GM19324 (cell line): ENCODE data around the gene CDH23.

ENCODE experiments used
- ATAC-seq: cut with Tn5 transposase; IDR thresholded peaks from one replicate; pipeline ENCODE4 v1.9.1; 2021; ENCODE audit warnings: mild to moderate bottlenecking, moderate library complexity; ENCODE audit not compliant: unreplicated experiment, low FRiP score

Gene CDH23

DNA sequence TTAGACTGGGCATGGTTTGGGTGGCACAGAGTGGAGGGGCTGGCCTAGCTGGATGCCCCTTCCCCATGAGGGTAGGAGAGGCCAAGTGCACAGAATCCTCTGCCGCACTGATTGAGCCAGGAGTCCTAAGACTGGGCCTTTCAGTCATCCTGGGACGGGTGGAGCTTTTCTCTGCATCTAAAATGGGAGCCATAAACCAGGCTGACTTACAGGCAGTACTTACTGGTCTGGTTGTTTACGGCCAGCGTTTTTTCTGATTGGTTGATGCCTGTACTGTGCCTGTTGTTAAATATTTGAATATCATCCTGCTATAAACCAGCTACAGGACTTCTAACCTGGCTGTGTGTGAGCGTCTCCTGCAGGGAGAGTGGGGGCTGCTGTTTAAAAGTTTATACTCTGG lies 107.8 kb downstream of the CDH23 start:
- no peak for ATAC-seq

DNA sequence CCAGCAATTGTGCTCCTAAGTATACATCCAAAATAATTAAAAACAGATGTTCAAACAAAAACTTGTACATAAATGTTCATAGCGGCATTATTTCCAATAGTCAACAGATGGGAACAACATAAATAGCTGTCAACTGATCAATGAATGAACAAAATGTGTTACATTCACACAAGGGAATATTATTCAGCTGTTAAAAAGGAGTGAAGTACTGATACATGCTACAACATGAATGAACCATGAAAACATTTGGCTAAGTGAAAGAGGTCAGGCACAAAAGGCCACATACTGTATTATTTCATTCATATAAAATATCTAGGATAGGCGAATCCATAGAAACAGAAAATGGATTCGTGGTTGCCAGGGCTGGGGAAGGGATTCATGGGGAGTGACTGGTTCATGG lies 109.1 kb downstream of the CDH23 start:
- ATAC-seq, result no peak

GRCh38 chr10:71509444-71509843 lies 112.7 kb downstream of the CDH23 start:
- no peak for ATAC-seq

- no peak for ATAC-seq
Measured at GRCh38 chr10:71511206-71511605, 114.5 kb downstream of the CDH23 start.

- ATAC-seq, result no peak
Measured at GRCh38 chr10:71512312-71512711, 115.6 kb downstream of the CDH23 start.

DNA sequence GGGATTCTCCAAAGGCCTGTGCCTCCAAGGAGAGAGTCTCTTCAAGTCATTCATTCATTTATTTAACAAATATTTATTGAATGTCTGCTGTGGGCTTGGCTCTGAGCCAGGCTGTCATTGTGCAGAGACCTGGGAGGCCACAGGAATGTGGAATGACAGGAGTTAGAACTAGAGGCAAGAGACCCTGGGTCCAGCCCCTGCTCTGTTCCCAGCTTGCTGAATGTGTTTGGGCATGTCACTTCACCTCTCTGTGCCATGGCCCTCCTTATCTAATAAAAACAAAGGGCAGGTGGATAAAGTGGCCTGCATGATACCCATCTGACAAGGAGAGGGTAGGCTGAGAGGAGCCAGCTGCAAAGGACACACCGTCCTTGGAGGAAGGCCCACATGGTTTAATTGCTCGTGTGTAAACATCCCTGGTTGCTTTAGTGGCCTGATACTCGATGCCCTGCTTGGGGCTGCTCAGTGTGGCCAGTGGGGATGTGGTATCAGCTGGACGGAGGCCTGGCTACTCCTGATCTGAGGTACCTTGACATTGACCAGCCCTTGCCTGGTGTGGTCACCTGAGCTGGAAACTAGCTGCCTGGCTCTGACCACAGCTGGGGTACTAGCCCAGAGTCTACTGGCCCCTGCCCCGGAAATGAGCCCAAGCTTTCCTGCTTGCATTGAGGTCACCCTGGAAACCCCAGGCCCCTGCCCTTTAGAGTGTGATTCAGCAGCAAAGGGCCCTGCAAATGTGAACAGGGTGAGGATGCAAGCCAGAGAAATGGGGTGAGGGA lies 116.2 kb downstream of the CDH23 start:
- ATAC-seq, result no peak

- no peak for ATAC-seq
Measured at GRCh38 chr10:71513540-71513853, 116.8 kb downstream of the CDH23 start.

- ATAC-seq, result no peak
Measured at GRCh38 chr10:71513936-71514335, 117.2 kb downstream of the CDH23 start.

DNA sequence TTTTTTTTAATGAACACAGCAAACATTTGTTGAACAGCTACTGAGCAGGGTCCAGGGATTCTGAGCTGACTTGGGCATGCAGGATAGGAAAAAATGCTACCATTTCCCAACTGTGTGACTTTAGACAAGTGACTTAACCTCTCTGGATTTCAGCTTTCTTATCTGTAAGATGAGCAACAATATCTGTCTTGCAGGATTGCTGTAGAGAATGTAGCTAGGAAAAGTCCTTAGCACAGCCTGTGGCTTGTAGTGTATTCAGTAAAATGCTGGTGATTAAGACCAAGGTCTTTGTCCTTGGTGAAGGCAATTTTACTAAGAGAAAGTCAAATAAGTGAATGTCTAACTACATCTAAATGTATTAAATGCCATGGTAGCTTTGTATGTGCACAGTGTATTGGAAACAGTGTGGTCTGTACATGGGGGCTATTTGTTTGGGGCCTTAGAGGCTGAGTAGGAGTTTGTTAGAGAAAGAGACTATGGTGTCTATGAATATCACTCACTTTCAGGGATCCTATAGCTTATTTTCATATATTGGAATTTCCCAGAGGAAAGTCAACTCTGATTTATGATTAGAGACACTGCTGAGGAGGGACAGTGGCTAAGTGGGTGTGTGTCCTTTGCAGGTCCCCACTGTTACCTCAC lies 118.9 kb downstream of the CDH23 start:
- ATAC-seq, result no peak

DNA sequence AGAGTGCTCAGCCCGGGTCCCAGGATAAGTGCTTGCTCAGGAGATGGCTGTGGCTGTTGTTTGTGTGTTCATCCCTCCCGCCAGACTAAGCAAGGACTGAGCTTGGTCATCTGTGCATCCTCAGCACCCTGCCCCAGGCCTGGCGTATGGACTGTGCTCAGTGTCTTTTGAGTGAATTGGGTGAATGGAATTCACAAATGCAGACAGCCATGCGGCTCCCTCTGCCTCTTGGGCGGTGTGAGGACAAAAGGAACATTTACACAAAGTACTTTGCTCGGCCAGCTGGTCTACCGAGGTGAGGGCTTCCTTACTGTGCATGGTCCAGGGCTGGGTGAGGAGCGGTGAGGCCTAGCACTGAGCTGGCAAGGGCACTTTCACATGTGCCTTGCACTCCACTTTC lies 120.2 kb downstream of the CDH23 start:
- ATAC-seq, result no peak

DNA sequence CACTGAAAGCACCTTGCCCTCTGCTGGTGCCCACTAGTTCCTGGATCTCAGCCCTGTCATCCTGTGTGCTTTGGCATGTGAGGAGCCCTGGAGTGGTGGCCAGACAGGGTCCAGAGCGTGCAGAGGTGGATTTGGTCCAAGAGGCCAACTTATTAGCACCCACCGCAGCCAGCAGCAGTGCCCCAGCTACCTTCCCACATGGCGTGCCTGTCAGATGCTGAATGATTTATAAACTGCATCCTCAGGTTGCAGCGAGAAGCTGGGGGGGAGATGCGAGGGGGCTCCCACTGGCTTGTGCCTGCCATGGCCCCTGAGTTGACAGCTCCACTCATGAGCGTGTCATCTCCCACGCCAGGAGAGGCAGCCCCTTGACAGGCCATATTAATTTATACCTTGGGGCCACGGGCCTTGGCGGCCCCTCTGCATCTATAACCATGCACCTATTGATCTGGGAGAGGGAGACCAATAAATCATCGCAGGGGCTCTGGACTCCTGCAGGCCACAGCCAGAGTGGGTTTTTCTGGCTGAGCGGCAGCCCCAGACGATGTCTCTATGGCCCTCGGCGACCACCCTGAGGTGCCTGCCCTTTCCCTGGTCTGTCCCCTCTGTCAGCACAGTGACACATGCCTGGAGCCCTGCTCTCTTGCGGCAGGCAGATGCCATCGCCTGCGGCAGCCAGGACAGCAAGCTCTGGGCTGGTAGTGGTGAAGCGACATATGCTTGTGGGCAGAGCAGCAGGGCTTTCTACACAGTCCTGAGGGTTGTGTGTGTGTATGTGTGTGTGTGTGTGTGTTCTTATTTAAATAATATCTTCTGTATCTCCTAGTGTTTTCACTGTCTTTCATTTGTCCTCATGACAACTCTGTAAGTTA lies 120.8 kb downstream of the CDH23 start:
- no peak for ATAC-seq

DNA sequence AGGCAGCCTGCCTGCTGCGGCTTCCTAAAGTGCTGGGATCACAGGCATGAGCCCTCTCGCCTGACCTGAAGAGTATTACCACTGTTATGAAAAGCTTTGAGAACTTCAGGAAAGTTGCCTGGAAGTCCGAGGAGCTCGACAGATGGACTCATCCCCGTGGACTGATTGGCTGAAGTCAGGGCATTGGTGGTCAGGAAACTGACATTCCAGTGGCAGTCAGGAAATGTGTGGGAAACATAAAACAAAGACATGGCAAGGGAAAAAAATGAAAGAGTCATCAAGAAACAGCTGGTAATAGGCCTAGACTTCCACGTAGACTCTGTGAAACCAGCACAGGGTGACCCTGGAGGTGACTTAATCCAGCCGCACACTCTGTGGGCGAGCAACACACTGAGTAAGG lies 123.3 kb downstream of the CDH23 start:
- ATAC-seq, result no peak

DNA sequence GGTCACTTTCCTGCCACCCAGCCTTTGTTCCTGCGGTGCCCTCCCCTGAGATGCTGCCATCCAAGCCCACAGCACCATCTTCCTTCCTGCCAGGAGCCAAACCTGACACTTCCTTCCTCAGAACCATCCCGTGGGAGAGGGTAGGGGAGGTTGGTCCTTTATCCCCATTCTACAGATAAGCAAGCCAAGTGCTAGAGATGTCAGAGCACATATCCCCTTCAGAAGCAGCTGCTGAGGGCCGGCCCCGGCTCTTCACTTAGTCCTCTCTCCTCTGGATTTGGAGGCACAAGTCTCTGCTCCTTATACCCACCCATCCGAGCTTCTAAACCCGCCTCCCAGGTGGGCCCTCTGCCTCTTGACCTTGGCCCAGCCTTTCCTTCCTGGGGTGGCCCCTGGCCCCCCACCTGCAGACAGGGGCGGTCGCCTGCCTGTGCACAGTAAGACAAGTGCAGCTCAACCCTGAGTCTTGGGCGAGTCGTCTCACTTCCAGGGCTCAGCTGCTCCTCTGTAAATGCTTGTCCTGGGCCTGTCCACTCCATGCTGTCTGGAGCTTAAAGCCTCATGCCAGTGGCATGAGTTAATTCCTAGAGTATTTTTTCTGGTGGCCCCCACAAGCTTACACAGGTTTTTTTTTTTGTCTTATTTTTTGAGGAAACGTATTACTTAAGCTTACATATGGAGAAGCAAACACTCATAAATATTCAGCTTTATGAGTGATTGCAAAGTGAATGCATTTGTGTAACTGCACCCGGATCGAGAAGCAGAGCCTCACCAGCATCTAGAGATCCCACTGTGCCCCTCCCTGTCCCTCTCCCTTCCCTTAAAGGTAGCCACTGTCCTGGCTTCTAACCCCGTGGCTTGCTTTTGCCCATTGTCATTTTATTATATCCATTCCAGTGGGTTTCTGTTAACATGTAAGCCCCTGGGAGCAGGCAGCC lies 125.1 kb downstream of the CDH23 start:
- no peak for ATAC-seq

- ATAC-seq, result no peak
Measured at GRCh38 chr10:71522442-71523144, 125.9 kb downstream of the CDH23 start.

- ATAC-seq, result no peak
Measured at GRCh38 chr10:71523756-71524155, 127.0 kb downstream of the CDH23 start.

GRCh38 chr10:71525092-71525491 lies 128.4 kb downstream of the CDH23 start:
- ATAC-seq, result no peak

DNA sequence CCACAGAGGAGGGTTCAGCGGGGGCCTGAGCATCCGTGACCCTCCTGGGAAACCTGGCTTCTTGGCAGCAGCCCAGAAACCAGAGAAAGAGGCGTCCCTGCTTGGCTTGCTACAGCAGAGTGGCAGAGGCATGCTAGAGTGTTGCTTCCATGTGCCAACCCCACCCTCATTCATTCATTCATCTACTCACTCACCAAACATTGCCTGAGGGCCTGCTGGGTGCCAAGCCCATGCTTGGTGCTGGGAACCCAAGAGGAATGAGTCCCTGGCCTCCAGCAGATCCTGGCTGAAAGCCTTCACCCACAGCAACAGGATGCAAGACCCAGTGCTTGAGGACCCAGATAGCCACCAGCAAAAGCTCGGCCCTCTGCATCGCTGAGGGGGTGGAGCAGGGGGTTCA lies 129.0 kb downstream of the CDH23 start:
- ATAC-seq, result no peak

- ATAC-seq, result no peak
Measured at GRCh38 chr10:71526653-71527052, 129.9 kb downstream of the CDH23 start.

- no peak for ATAC-seq
Measured at GRCh38 chr10:71527135-71527534, 130.4 kb downstream of the CDH23 start.
